WERI-Rb-1 (cell line): ENCODE measurements around the gene GSTA4.
"Not testable (repeated sequence)": the region's sequence is repeated elsewhere in the genome, so short reads cannot be mapped to it uniquely, and the experiment has no call there.

Experiments
- DNase-seq: peaks from one replicate; pipeline ENCODE4 v3.0.0-alpha.2; 2020
- H3K27ac ChIP-seq: fragments of 250-450 bp; sonication (Bioruptor Pico); 2 replicates; pipeline ENCODE4 v1.5.1; 2020; ENCODE audit warnings: mild to moderate bottlenecking, moderate library complexity
- H3K27me3 ChIP-seq: fragments of 250-450 bp; sonication (Bioruptor Pico); 2 replicates; pipeline ENCODE4 v1.5.1; 2021; ENCODE audit warnings: mild to moderate bottlenecking, low read depth, moderate library complexity; ENCODE audit not compliant: insufficient read depth, severe bottlenecking
- H3K36me3 ChIP-seq: fragments of 250-450 bp; sonication (Bioruptor Pico); 2 replicates; pipeline ENCODE4 v1.5.1; 2020; ENCODE audit warnings: mild to moderate bottlenecking, moderate library complexity
- H3K4me3 ChIP-seq: 2 replicates; pipeline ENCODE4 v1.5.1; 2011; ENCODE audit warnings: low read depth, mild to moderate bottlenecking, control low read depth, low read length
- H3K9me3 ChIP-seq: fragments of 250-450 bp; sonication (Bioruptor Pico); 2 replicates; pipeline ENCODE4 v1.5.1; 2021; ENCODE audit warnings: mild to moderate bottlenecking, moderate library complexity; ENCODE audit not compliant: severe bottlenecking
- TF ChIP-seq, protein P1 (sequence below): IDR thresholded peaks from 2 replicates; pipeline ENCODE4 v1.5.1; 2011; ENCODE audit warnings: low read depth, mild to moderate bottlenecking, control low read depth, inconsistent platforms, low read length

GSTA4 gene

GRCh38 chr6:52995089-52995912 is at the start of gene GSTA4:
TSS of gene GSTA4 (minus strand) at chr6:52995284. CDS start at chr6:52994243, 1,041 bp downstream.
- H3K9me3 ChIP-seq, H3K36me3 ChIP-seq, H3K27me3 ChIP-seq: not testable (repeated sequence)
- TF ChIP-seq, protein P1, sequence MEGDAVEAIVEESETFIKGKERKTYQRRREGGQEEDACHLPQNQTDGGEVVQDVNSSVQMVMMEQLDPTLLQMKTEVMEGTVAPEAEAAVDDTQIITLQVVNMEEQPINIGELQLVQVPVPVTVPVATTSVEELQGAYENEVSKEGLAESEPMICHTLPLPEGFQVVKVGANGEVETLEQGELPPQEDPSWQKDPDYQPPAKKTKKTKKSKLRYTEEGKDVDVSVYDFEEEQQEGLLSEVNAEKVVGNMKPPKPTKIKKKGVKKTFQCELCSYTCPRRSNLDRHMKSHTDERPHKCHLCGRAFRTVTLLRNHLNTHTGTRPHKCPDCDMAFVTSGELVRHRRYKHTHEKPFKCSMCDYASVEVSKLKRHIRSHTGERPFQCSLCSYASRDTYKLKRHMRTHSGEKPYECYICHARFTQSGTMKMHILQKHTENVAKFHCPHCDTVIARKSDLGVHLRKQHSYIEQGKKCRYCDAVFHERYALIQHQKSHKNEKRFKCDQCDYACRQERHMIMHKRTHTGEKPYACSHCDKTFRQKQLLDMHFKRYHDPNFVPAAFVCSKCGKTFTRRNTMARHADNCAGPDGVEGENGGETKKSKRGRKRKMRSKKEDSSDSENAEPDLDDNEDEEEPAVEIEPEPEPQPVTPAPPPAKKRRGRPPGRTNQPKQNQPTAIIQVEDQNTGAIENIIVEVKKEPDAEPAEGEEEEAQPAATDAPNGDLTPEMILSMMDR, result peak; percentile 99
- peak within 1 kb of the TSS; percentile 72 for H3K4me3 ChIP-seq
- H3K27ac ChIP-seq, result peak within 1 kb of the TSS; percentile 97
- DNase-seq, result peak; percentile 100

- Histone ChIP-seq H3K27me3 (no peaks in the 10 kb centered on the region), H3K4me3 (no peak overlapping the region), H3K36me3 (peaks cover 17% of the 10 kb centered on the region), H3K9me3 (no peaks in the 10 kb centered on the region), H3K27ac (no peak overlapping the region; the same call in 1 of the 2 replicates)
- TF ChIP-seq, protein P1, result no peak
- DNase-seq, result no peak
Measured at GRCh38 chr6:53044572-53044971, 49.5 kb upstream of the GSTA4 start.

DNA sequence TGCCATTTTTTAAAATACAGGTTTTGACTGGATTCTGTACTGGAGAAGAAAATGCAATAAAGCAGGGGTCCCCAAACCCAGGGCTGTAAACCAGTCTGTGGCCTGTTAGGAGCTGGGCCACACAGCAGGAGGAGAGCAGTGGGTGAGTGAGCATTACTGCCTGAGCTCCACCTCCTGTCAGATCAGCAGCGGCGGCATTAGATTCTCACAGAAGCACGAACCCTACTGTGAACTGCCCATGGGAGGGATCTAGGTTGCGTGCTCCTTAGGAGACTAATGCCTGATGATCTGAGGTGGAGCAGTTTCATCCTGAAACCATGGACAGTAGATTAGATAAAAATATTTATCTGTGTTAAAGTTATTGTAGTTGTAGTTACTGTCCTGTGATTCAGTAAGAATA is 49.0 kb upstream of the GSTA4 start:
- Histone ChIP-seq H3K36me3 (peaks cover 22% of the 10 kb centered on the region), H3K4me3 (no peak overlapping the region), H3K27me3 (no peaks in the 10 kb centered on the region), H3K9me3 (no peaks in the 10 kb centered on the region), H3K27ac (peak overlapping the region; percentile 65)
- TF ChIP-seq, protein P1, result peak; percentile 23; the same call in 1 of the 2 replicates
- DNase-seq, result peak; percentile 91

DNA sequence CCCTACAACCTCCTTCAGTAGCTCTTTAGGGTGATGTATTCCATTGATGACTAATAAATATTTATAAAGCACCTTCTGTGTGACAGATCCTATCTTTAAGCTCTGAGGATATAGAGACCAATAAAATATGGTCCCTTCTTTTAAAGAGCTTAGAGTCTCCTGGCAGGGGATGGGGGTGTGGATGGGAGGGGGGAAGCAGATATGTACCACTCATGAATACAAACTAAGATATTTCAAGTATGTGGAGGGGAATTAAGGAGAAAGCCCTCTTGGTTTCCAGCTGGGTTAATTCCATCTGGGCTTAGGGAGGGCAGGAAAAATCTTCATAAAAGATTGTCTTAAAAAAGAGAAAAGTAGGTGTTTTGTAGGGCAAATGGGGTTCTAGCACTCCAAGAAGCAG is 48.5 kb upstream of the GSTA4 start:
- H3K9me3 ChIP-seq, result no peaks in the 10 kb centered on the region
- H3K27ac ChIP-seq, result peak overlapping the region; percentile 65
- H3K36me3 ChIP-seq, result peaks cover 25% of the 10 kb centered on the region
- H3K4me3 ChIP-seq, result no peak overlapping the region
- peak; percentile 48 for DNase-seq
- TF ChIP-seq, protein P1, result no peak
- H3K27me3 ChIP-seq, result no peaks in the 10 kb centered on the region

DNA sequence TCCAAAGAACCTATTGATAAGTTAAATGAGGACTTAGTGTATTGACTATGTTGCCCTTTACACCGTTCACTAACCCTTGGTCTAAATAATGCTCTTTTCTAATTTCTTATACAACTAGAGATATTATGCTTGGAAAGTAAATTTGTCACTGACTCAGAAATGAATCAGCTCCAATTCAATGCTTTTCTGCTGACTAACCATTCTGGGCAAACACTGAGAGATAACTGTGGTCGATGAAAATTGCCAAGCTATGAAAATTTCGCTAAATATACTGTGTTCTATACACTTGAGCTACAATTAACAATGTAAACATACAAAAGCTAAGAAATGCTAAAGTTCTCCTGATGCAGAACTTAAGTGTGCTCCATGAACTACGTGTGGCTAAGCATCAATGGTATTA is 47.0 kb upstream of the GSTA4 start:
- DNase-seq, result no peak
- peaks cover 25% of the 10 kb centered on the region for H3K36me3 ChIP-seq
- no peaks in the 10 kb centered on the region for H3K27me3 ChIP-seq
- no peak overlapping the region for H3K4me3 ChIP-seq
- no peaks in the 10 kb centered on the region for H3K9me3 ChIP-seq
- no peak overlapping the region for H3K27ac ChIP-seq
- TF ChIP-seq, protein P1, result no peak
